Rectal smooth muscle tissue (tissue), 1 donor: ENCODE data around the gene SETD4.

Experiments used
- H3K27ac ChIP-seq: one replicate; pipeline ENCODE4 v1.7.0; 2013; ENCODE audit warnings: low read depth, low read length, inconsistent platforms
- H3K27me3 ChIP-seq: one replicate; pipeline ENCODE4 v1.7.0; 2013; ENCODE audit warnings: low read length; ENCODE audit not compliant: control insufficient read depth, insufficient read depth
- H3K36me3 ChIP-seq: one replicate; pipeline ENCODE4 v1.7.0; 2013; ENCODE audit warnings: low read length; ENCODE audit not compliant: control insufficient read depth, insufficient read depth
- H3K4me1 ChIP-seq: one replicate; pipeline ENCODE4 v1.7.0; 2013; ENCODE audit warnings: low read length; ENCODE audit not compliant: control insufficient read depth, insufficient read depth
- H3K4me3 ChIP-seq: one replicate; pipeline ENCODE4 v1.7.0; 2013; ENCODE audit warnings: low read length
- H3K9ac ChIP-seq: one replicate; pipeline ENCODE4 v1.7.0; 2013; ENCODE audit warnings: low read length

Gene SETD4

DNA sequence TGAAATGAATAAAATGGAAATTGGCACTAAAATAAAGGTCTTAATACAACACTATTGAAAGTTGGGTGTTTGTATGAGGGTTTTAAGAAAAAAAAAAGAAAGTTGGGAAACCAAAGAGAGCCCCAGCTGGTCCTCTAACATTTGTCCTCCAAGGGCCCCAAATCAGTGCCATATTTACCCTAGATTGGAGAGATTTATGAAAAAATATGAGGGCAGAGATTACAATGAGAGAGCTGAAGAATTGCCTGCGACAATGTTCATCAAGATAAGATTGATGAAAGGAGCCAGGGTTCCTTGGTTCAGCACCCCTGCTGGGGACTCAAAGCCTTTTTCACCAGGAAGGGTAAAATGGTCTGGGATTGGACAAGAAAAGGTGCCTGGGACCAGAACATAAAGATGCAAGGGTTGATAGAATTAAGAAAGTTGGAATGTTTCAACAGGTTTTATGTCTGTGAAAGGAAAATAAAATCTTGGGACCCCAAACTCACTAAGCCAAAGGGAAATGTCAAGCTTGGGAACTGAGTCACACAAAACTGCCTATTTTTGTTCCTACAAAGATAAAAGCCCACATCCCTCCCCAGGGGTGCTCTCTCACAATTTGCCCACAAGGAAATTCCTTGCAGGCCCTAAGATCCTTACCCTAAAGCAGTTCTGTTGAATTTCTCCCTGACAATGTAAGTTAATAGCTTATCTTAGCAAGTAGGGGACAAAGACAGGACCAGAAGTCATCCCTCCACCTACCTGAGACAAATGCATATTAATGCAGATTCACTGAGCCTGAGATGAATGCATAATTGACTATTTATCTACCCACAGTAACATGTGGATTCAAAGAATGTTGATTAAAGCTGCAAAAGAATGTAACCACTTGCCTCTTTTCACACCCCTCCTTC, 36.3 kb upstream of the SETD4 start:
- H3K4me3 ChIP-seq = no peak overlapping the region
- no peaks in the 10 kb centered on the region for H3K4me1 ChIP-seq
- H3K9ac ChIP-seq = no peak overlapping the region
- no peak overlapping the region for H3K27ac ChIP-seq
- no peaks in the 10 kb centered on the region for H3K36me3 ChIP-seq
- H3K27me3 ChIP-seq = no peaks in the 10 kb centered on the region

DNA sequence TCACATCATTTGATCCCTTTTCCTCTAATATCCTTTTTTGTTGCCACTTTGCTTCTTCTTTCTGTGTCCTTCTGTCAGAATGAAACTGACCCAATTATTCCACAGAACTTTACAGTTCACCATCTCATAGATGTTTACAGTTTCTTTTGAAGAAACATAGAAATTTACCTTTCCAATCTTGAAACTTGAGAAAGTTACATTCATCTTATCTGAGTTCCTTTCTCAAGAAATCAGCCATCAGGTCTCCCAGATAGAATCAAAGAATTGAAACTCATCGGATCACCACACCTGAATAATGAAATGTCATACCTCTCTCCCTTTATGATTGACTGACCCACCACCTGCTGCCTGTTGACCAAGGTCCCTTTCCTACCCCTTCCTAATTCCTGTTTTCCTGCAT, 33.2 kb upstream of the SETD4 start:
- Histone ChIP-seq H3K9ac (no peak overlapping the region), H3K4me1 (no peaks in the 10 kb centered on the region)

DNA sequence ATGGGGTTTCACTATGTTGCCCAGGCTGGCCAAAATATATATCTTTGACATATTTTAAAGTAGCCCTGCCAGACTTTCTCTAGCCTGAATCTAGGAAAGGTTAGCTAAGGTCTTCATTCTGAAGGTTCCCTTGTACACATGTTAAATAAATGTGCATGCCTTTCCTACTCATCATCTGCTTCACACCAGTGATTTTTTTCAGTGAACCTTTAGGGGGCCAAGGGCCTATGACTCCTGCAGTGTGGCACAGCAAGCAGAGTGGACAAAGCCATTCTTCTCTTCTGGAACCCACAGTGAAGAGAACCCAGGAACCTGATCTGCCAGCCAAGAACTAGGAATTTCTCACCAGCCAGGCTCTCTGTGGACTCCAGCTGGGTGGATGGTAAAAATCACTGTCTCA, 32.4 kb upstream of the SETD4 start:
- Histone ChIP-seq H3K4me3 (no peak overlapping the region), H3K27me3 (no peaks in the 10 kb centered on the region), H3K4me1 (no peaks in the 10 kb centered on the region), H3K36me3 (no peaks in the 10 kb centered on the region), H3K9ac (no peak overlapping the region), H3K27ac (no peak overlapping the region)

More for the DNA sequence above, 33.2 kb upstream of the SETD4 start:
- no peak overlapping the region for H3K4me3 ChIP-seq
- no peak overlapping the region for H3K27ac ChIP-seq
- H3K27me3 ChIP-seq = no peaks in the 10 kb centered on the region
- no peaks in the 10 kb centered on the region for H3K36me3 ChIP-seq

DNA sequence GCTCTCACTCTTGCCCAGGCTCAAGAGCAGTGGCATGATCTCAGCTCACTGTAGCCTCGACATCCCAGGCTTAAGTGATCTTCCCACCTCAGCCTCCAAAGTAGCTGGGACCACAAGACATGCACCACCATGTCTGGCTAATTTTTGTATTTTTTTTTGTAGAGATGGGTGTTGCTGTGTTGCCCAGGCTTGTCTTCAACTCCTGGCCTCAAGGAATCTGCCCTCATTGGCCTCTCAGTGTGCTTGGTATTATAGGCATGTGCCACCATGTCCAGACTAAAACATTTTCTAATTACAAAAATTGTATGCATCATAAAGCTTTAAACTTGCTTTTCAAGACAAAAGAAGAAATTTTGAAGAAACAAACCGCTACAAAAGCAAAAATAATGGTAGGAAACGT, 29.6 kb upstream of the SETD4 start:
- no peak overlapping the region for H3K9ac ChIP-seq
- no peaks in the 10 kb centered on the region for H3K36me3 ChIP-seq
- H3K4me3 ChIP-seq = no peak overlapping the region
- H3K27me3 ChIP-seq = no peaks in the 10 kb centered on the region
- no peak overlapping the region for H3K27ac ChIP-seq
- no peaks in the 10 kb centered on the region for H3K4me1 ChIP-seq

DNA sequence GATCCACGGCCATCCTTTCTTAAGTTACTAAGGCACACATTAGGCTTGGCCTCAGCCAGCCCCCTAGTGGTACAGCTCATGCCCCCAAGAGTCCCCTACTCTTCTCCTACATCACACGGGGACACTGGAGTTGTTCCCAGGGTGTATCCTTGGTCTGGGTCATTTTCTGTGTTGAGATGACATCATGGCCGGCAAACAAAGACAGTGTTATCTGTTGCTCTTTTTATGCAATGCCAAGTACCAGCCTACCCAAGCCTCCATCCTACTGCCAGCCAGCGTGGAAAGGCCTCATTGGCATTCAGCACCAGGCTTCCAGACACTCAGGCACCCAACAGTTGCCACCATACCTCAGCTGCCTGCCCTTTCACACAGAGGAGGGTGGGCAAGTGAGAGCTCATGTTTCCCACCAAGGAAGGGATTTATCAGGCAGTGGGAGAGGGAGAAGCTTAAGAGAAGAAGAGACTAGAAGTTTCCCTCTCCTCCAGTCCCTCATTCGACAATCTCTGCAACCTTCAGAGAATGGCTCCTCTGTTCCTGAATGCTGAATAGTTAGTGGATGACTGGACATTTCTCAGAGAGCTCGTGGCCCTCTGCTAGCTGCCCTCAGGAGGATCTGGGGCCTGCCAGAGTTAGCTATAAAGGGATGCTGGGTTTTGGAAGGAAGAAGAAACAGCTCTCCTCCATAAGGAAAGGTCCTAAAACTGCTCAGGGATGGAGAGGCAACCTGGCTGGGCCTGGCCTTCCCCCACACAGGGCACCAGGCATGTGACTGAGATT, 27.2 kb upstream of the SETD4 start:
- no peak overlapping the region for H3K9ac ChIP-seq
- no peaks in the 10 kb centered on the region for H3K36me3 ChIP-seq
- H3K4me1 ChIP-seq = no peaks in the 10 kb centered on the region
- no peak overlapping the region for H3K27ac ChIP-seq
- no peaks in the 10 kb centered on the region for H3K27me3 ChIP-seq
- no peak overlapping the region for H3K4me3 ChIP-seq

DNA sequence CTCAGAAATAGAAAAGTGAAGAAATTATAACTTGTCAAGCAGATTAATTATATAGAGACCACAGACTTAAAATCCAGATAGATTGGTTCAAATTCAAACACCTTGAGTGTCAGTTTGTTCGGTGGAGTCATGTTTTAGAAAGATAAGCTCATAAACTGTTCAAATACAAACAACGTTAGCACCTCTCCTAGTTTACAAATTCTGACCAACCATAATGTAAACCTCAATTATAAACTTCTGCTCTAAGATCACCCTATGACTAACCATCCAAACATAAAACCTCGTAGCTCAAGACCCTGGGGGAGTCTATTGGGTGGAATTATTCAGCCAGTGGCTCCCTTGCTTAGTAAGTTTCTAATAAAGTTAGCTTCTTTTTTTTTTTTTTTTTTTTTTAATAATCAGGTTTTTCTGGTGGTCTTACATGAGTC, 21.9 kb upstream of the SETD4 start:
- no peaks in the 10 kb centered on the region for H3K4me1 ChIP-seq
- no peak overlapping the region for H3K9ac ChIP-seq
- no peaks in the 10 kb centered on the region for H3K36me3 ChIP-seq
- H3K27ac ChIP-seq = no peak overlapping the region
- no peak overlapping the region for H3K4me3 ChIP-seq
- no peaks in the 10 kb centered on the region for H3K27me3 ChIP-seq

DNA sequence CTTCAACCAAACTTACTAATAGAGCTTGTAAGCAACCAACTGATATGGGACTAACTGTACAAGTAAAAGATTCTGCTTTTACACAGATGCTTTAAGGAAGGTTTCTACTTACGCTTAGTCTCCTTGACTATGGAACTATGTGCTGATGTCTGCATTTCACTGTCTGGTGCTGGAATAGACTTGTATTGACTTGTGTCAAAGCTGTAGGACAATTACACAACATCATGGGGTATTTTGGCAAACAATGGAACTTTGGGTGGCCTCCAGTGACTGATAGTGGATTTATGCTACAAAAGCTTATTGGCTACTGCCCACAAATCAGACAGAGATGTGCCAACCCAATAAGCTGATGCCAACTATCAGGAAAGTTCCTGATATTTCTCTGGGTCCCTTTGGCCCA, 20.1 kb upstream of the SETD4 start:
- H3K9ac ChIP-seq = no peak overlapping the region
- H3K27me3 ChIP-seq = no peaks in the 10 kb centered on the region
- H3K4me1 ChIP-seq = no peaks in the 10 kb centered on the region
- no peaks in the 10 kb centered on the region for H3K36me3 ChIP-seq
- H3K27ac ChIP-seq = no peak overlapping the region
- H3K4me3 ChIP-seq = no peak overlapping the region

DNA sequence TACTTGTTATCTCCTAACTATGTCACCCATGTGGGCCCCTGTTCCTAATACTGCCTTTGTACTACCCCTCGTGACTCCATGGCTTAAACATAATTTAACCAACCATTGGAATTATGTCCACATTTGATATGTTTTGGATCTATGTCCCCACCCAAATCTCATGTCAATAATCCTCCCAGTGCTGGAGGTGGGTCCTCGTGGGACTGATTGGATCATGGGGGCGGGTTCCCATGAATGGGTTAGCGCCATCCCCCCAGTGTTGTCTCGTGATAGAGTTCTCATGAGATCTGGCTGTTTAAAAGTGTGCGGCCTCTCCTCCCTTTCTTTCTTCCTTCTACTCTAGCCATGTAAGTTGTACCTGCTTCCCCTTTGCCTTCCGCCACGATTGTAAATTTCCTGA, 19.3 kb upstream of the SETD4 start:
- Histone ChIP-seq H3K36me3 (no peaks in the 10 kb centered on the region), H3K4me3 (no peak overlapping the region), H3K4me1 (no peaks in the 10 kb centered on the region), H3K9ac (no peak overlapping the region), H3K27ac (no peak overlapping the region), H3K27me3 (no peaks in the 10 kb centered on the region)

DNA sequence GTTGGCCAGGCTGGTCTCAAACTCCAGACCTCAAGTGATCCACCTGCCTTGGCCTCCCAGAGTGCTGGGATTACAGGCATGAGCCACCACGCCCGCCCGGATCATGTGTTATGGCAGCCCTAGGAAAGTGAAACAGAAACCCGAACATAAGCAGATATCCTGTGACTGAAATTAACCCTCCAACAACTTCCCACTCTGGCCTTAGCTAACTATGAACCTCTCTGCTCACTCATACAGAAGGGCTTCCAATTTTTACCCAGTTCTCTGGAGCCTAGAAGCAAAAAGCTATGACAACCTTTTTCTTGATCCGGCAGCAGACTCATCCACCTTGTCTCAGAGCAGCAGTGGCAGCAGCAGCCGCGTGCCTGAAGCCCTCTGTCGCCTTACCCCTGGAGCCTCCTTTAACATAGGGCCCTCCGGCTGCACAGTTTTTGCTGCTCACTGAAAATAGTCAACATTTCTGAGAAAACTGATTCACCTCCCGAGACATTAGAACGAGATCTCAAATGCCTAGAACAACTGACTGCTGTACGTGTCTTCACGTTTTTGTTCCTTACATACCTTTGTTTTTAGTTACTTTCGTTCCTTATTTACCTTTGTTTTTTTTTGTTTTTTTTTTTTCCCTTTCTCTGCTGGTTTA, 18.8 kb upstream of the SETD4 start:
- Histone ChIP-seq H3K27ac (no peak overlapping the region), H3K27me3 (no peaks in the 10 kb centered on the region), H3K4me3 (no peak overlapping the region), H3K9ac (no peak overlapping the region), H3K4me1 (no peaks in the 10 kb centered on the region), H3K36me3 (no peaks in the 10 kb centered on the region)

DNA sequence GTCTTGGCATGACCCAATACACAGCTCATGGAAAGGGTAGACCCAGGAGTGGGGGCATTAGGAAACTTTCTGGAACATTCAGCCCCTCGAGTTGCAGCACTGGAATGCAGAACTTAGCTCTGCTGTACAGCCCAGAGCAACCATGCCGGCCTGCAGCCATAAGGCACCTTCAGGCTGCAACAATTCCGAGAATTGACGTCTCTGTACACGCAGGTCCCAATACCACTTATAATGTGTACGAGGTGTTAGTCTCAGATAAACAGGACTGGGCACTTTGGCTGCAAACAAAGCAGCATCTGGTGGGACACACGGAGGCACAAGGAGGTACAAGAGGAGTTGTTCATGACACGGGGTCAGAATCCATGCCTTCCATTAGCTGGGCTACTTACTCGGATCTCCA, 17.4 kb upstream of the SETD4 start:
- H3K36me3 ChIP-seq = no peaks in the 10 kb centered on the region
- H3K27ac ChIP-seq = no peak overlapping the region
- H3K9ac ChIP-seq = no peak overlapping the region
- no peak overlapping the region for H3K4me3 ChIP-seq
- H3K27me3 ChIP-seq = no peaks in the 10 kb centered on the region
- H3K4me1 ChIP-seq = no peaks in the 10 kb centered on the region

DNA sequence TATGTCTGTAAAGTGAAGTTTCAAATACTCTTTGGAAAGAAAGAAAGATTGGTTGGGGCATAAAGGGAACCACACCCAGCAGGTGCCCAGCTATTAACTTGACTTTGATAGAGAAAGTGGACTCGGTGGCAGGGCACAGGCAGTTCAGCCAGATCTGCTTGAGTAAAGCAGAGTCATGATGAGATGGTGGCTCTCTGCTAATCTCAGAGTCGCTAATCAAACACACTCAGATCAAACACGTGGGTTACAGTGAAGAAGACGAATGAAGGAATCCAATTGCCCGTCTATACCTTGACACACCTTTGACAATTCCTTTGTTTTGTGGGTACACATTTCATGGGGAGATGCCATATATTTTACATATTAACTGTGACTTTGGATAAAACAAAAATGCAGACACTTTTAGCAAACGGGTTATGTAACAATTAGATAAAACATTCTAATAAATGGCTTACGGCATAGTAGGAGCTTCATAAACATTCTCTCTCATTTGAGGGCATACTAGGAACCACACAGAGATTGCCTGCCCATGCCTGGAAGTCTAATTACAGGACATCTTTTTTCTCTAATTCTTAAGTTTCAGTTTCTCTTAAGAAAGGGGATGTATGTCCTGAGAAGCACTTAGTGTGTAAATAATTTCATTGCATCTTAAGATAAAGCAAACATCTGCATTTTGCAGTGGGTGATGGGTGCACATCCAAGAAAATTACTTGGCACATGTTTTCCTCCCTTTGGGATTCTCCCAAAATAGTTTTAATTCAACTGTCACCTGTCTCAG, 16.7 kb upstream of the SETD4 start:
- H3K4me1 ChIP-seq = no peaks in the 10 kb centered on the region
- H3K36me3 ChIP-seq = no peaks in the 10 kb centered on the region
- no peak overlapping the region for H3K4me3 ChIP-seq
- no peak overlapping the region for H3K27ac ChIP-seq
- no peaks in the 10 kb centered on the region for H3K27me3 ChIP-seq
- H3K9ac ChIP-seq = no peak overlapping the region

DNA sequence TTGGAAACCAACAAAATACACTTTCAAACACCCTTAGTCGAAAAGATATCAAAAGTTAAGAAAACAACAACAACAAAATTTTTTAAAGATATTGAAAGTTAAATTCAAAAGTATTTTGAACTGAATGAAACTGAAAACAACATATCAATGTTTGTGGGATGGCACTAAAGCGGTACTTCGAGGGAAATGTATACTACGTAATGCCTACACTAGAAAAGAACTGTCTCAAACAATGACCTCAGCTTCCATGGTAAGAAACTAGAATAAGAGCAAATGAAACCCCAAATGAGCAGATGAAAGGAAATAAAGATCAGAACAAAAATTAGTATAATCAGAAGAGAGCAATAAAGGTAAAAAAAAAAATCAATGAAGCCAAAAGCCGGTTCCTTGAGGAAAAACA, 15.6 kb upstream of the SETD4 start:
- H3K27ac ChIP-seq = no peak overlapping the region
- no peak overlapping the region for H3K4me3 ChIP-seq
- H3K4me1 ChIP-seq = peaks cover 4% of the 10 kb centered on the region
- H3K36me3 ChIP-seq = no peaks in the 10 kb centered on the region
- no peak overlapping the region for H3K9ac ChIP-seq
- no peaks in the 10 kb centered on the region for H3K27me3 ChIP-seq
